H1 (cell line): Measurements from ENCODE around the gene TFPI2. TPM values are rescaled to one million over a fixed set of nuclear protein-coding genes. Genes with fewer than 3 reads are reported as not detected.

Experiments used
- CTCF ChIA-PET: fragments of 300-600 bp; sonication (Branson Sonifier 250); formaldehyde crosslinking; loops from one replicate; lab custom pipeline; 2021; ENCODE audit not compliant: partially characterized antibody; lab: Charles Lee
- POLR2A ChIA-PET: fragments of 300-600 bp; sonication (Branson Sonifier 250); formaldehyde crosslinking; loops from one replicate; lab custom pipeline; 2021; ENCODE audit warnings: inconsistent platforms; ENCODE audit not compliant: partially characterized antibody; lab: Charles Lee
- DNase-seq, 2 experiments: peaks; one replicate each; pipeline versions ENCODE4 v3.0.0 to v3.0.0-alpha.2; 2010 to 2022; ENCODE audit warnings: low spot score in 2 of 2, low read depth in 1 of 2, mixed read lengths in 1 of 2
- FAIRE-seq: peaks from 2 replicates; lab custom pipeline; 2011; peaks lifted over from hg19 to GRCh38; lab: Jason Lieb, UNC
- H2AFZ ChIP-seq: 2 replicates; pipeline ENCODE4 v1.8.1; 2012; ENCODE audit warnings: low read length, inconsistent platforms
- H2AK5ac ChIP-seq: 2 replicates; pipeline ENCODE4 v1.6.1; 2013; ENCODE audit warnings: low read depth, low read length
- H2BK120ac ChIP-seq: replicated peaks from 2 replicates; pipeline ENCODE3; 2013; ENCODE audit warnings: low read depth, low read length, inconsistent platforms
- H2BK12ac ChIP-seq: 2 replicates; pipeline ENCODE4 v1.6.1; 2013; ENCODE audit warnings: low read depth, low read length
- H2BK15ac ChIP-seq: 2 replicates; pipeline ENCODE4 v1.6.1; 2013; ENCODE audit warnings: low read length
- H2BK20ac ChIP-seq: 2 replicates; pipeline ENCODE4 v1.6.1; 2013; ENCODE audit warnings: low read length
- H2BK5ac ChIP-seq: 2 replicates; pipeline ENCODE4 v1.6.1; 2013; ENCODE audit warnings: low read depth, low read length
- H3K14ac ChIP-seq: 2 replicates; pipeline ENCODE4 v1.6.1; 2013; ENCODE audit warnings: inconsistent platforms; ENCODE audit not compliant: insufficient read length
- H3K18ac ChIP-seq: 2 replicates; pipeline ENCODE4 v1.6.1; 2013; ENCODE audit warnings: low read length; ENCODE audit errors: extremely low read depth
- H3K23ac ChIP-seq: 2 replicates; pipeline ENCODE4 v1.6.1; 2013; ENCODE audit warnings: inconsistent platforms; ENCODE audit not compliant: insufficient read length
- H3K23me2 ChIP-seq: 2 replicates; pipeline ENCODE4 v1.6.1; 2013; ENCODE audit warnings: low read depth, low read length
- H3K27ac ChIP-seq: 2 replicates; pipeline ENCODE4 v1.6.1; 2011; ENCODE audit warnings: low read depth, low read length, inconsistent platforms
- H3K27me3 ChIP-seq, 4 experiments: replicated peaks in 1 of 4; 1 replicate in 1 of 4; 2 replicates in 3 of 4; pipeline versions ENCODE4 v1.6.1 to v1.8.1; 2011 to 2013; ENCODE audit warnings: low read length in 3 of 4, mild to moderate bottlenecking in 3 of 4, inconsistent platforms in 2 of 4, mixed read lengths in 2 of 4, moderate library complexity in 1 of 4; ENCODE audit not compliant: control insufficient read depth in 3 of 4, insufficient read depth in 3 of 4; ENCODE audit errors: extremely low read depth in 1 of 4
- H3K36me3 ChIP-seq, 4 experiments: 2 replicates each; pipeline versions ENCODE4 v1.6.1 to v1.8.1; 2011 to 2013; ENCODE audit warnings: mild to moderate bottlenecking in 4 of 4, low read length in 3 of 4, moderate library complexity in 2 of 4, control low read depth in 1 of 4, inconsistent platforms in 1 of 4; ENCODE audit not compliant: insufficient read depth in 4 of 4, control insufficient read depth in 2 of 4
- H3K4ac ChIP-seq: replicated peaks from 2 replicates; pipeline ENCODE3; 2013; ENCODE audit warnings: low read length, low read depth, mixed read lengths, inconsistent platforms; ENCODE audit not compliant: insufficient read length
- H3K4me1 ChIP-seq, 4 experiments: replicated peaks in 1 of 4; 1 replicate in 1 of 4; 2 replicates in 3 of 4; pipeline versions ENCODE4 v1.6.1 to v1.8.1; 2011 to 2013; ENCODE audit warnings: low read length in 3 of 4, inconsistent platforms in 2 of 4, mixed read lengths in 1 of 4; ENCODE audit not compliant: insufficient read depth in 4 of 4, control insufficient read depth in 3 of 4
- H3K4me2 ChIP-seq, 2 experiments: 2 replicates each; pipeline versions ENCODE4 v1.6.1 to v1.8.1; 2011 to 2013; ENCODE audit warnings: low read depth in 2 of 2, low read length in 2 of 2, control low read depth in 1 of 2, inconsistent platforms in 1 of 2, mild to moderate bottlenecking in 1 of 2; ENCODE audit not compliant: insufficient read depth in 1 of 2
- H3K4me3 ChIP-seq, 4 experiments: fragments of 200-600, 300-600 bp in 1 of 4; sonication (generic), shearing (Covaris generic), sonication (Bioruptor Twin) in 1 of 4; 2 replicates each; pipeline versions ENCODE4 v1.5.1 to v1.8.1; 2011 to 2016; ENCODE audit warnings: low read length in 4 of 4, low read depth in 3 of 4, control low read depth in 2 of 4, inconsistent platforms in 2 of 4, mild to moderate bottlenecking in 2 of 4, mixed read lengths in 1 of 4, moderate library complexity in 1 of 4; ENCODE audit not compliant: insufficient read depth in 2 of 4; ENCODE audit errors: extremely low read depth in 1 of 4
- H3K56ac ChIP-seq: replicated peaks from 2 replicates; pipeline ENCODE3; 2013; ENCODE audit warnings: low read depth, mild to moderate bottlenecking, mixed read lengths, low read length, inconsistent platforms; ENCODE audit not compliant: insufficient read length
- H3K79me1 ChIP-seq: 2 replicates; pipeline ENCODE4 v1.6.1; 2013; ENCODE audit warnings: low read depth, low read length, control low read depth
- H3K79me2 ChIP-seq, 2 experiments: 2 replicates each; pipeline versions ENCODE4 v1.6.1 to v1.8.1; 2012 to 2013; ENCODE audit warnings: low read length in 2 of 2, mild to moderate bottlenecking in 2 of 2, inconsistent platforms in 1 of 2; ENCODE audit not compliant: insufficient read depth in 2 of 2, control insufficient read depth in 1 of 2
- H3K9ac ChIP-seq, 4 experiments: replicated peaks in 1 of 4; 1 replicate in 1 of 4; 2 replicates in 3 of 4; pipeline versions ENCODE4 v1.6.1 to v1.8.1; 2011 to 2013; ENCODE audit warnings: low read depth in 3 of 4, low read length in 3 of 4, control low read depth in 2 of 4, mild to moderate bottlenecking in 2 of 4, moderate library complexity in 2 of 4, inconsistent platforms in 1 of 4; ENCODE audit errors: extremely low read depth in 1 of 4
- H3K9me3 ChIP-seq, 2 experiments: 2 replicates each; pipeline versions ENCODE4 v1.6.1 to v1.8.1; 2012 to 2013; ENCODE audit warnings: mild to moderate bottlenecking in 2 of 2, moderate library complexity in 2 of 2, control low read depth in 1 of 2, inconsistent platforms in 1 of 2, low read depth in 1 of 2, low read length in 1 of 2, mixed read lengths in 1 of 2; ENCODE audit not compliant: insufficient read depth in 2 of 2
- H4K20me1 ChIP-seq, 2 experiments: replicated peaks in 1 of 2; 2 replicates each; pipeline versions ENCODE3 to v1.8.1; 2011 to 2013; ENCODE audit warnings: inconsistent platforms in 2 of 2, low read length in 2 of 2, mild to moderate bottlenecking in 1 of 2; ENCODE audit not compliant: insufficient read depth in 2 of 2, control insufficient read depth in 1 of 2
- H4K5ac ChIP-seq: 2 replicates; pipeline ENCODE4 v1.6.1; 2013; ENCODE audit warnings: low read length, low read depth, mixed read lengths, inconsistent platforms; ENCODE audit not compliant: insufficient read length
- H4K8ac ChIP-seq: 2 replicates; pipeline ENCODE4 v1.8.0; 2013; ENCODE audit warnings: mild to moderate bottlenecking, moderate library complexity, low read length, inconsistent platforms; ENCODE audit not compliant: insufficient read depth; ENCODE audit errors: extremely low read depth
- H4K91ac ChIP-seq: replicated peaks from 2 replicates; pipeline ENCODE3; 2013; ENCODE audit warnings: low read length, mixed read lengths, inconsistent platforms; ENCODE audit not compliant: insufficient read length
- ATF2 ChIP-seq: IDR thresholded peaks from 2 replicates; pipeline ENCODE4 v1.6.1; 2012; ENCODE audit warnings: low read length, inconsistent platforms
- BCL11A ChIP-seq, 2 experiments: IDR thresholded peaks; one replicate each; pipeline ENCODE4 v1.6.1; 2011; ENCODE audit warnings: low read depth in 2 of 2, low read length in 2 of 2, mild to moderate bottlenecking in 2 of 2
- MAX ChIP-seq: IDR thresholded peaks from 2 replicates; pipeline ENCODE4 v1.6.1; 2012; ENCODE audit warnings: inconsistent platforms
- NANOG ChIP-seq: IDR thresholded peaks from 2 replicates; pipeline ENCODE4 v1.6.1; 2011; ENCODE audit warnings: low read length, low read depth, mild to moderate bottlenecking, inconsistent platforms; ENCODE audit not compliant: insufficient read depth, poor library complexity, severe bottlenecking
- NRF1 ChIP-seq: IDR thresholded peaks from 2 replicates; pipeline ENCODE4 v1.6.1; 2011; ENCODE audit warnings: mild to moderate bottlenecking, low read depth, low read length, improper control_type of control experiment
- POLR2AphosphoS5 ChIP-seq: IDR thresholded peaks from 2 replicates; pipeline ENCODE4 v1.6.1; 2011; ENCODE audit warnings: low read depth, low read length
- POU5F1 ChIP-seq: IDR thresholded peaks from 2 replicates; pipeline ENCODE4 v1.6.1; 2011; ENCODE audit warnings: low read depth, mild to moderate bottlenecking, low read length, moderate library complexity
- SP1 ChIP-seq: IDR thresholded peaks from 2 replicates; pipeline ENCODE4 v1.6.1; 2011; ENCODE audit warnings: low read depth, low read length
- SP4 ChIP-seq: IDR thresholded peaks from 2 replicates; pipeline ENCODE4 v1.6.1; 2012; ENCODE audit warnings: low read length, inconsistent platforms
- USF2 ChIP-seq: IDR thresholded peaks from 2 replicates; pipeline ENCODE4 v1.6.1; 2011; ENCODE audit warnings: low read length, improper control_type of control experiment
- YY1 ChIP-seq: IDR thresholded peaks from 2 replicates; pipeline ENCODE4 v1.6.1; 2011; ENCODE audit warnings: low read depth, mild to moderate bottlenecking, low read length
- WGBS, 2 experiments: shearing (Covaris generic) in 1 of 2; methylation state at CpG; one replicate each; pipeline versions ENCODE4 v1.1.6 to v1.1.7; 2013 to 2015; ENCODE audit warnings: low lambda C conversion rate in 2 of 2, mixed read lengths in 2 of 2, inconsistent platforms in 1 of 2, low coverage in 1 of 2, missing lambda C conversion rate in 1 of 2; ENCODE audit not compliant: insufficient replicate concordance in 2 of 2, insufficient coverage in 1 of 2, insufficient read length in 1 of 2; ENCODE audit errors: extremely low coverage in 1 of 2, missing lambda C conversion rate in 1 of 2; 5-methylcytosine and 5-hydroxymethylcytosine counted together
- polyA plus RNA-seq, 7 experiments: library from polyadenylated mRNA; depleted of rRNA in 3 of 7; stranded (reverse) in 5 of 7; unstranded in 2 of 7; fragments of >200 nt in 5 of 7; fragments of 200-250 nt in 2 of 7; gene quantifications; 1 replicate in 5 of 7; 2 replicates in 1 of 7; 4 replicates in 1 of 7; pipeline versions ENCODE4 v1.2.1 to v1.2.3, GENCODE V29; 2011 to 2013; ENCODE audit warnings: missing spikeins in 2 of 7, mixed read lengths in 2 of 7
- total RNA-seq: library from RNA; stranded (reverse); fragmentation: NEBNext Ultra II Directional; extraction: Animal tissue kit (Norgen Biotek cat#: 25700); gene quantifications from 2 replicates; pipeline ENCODE4 v1.2.1, GENCODE V29; 2021

The TFPI2 gene
- total and polyA plus RNA-seq, 2 of the 8 experiments (the other 6 are each of a cell fraction or from before 2014, with no cell fraction given) = 6.8 to 8.9 TPM

- Histone ChIP-seq H3K23ac (no peak overlapping the region), H3K23me2 (no peaks in the 10 kb centered on the region), H4K20me1 (no peaks in the 10 kb centered on the region), H3K14ac (no peak overlapping the region), H3K79me2 (no peaks in the 10 kb centered on the region), H3K27me3 (no peaks in the 10 kb centered on the region), H3K56ac (no peak overlapping the region), H3K4ac (no peak overlapping the region), H3K18ac (no peak overlapping the region), H2BK12ac (no peak overlapping the region), H2BK15ac (no peak overlapping the region), H4K5ac (no peak overlapping the region), H2AK5ac (no peak overlapping the region), H4K8ac (no peak overlapping the region), H3K79me1 (no peaks in the 10 kb centered on the region), H2BK5ac (no peak overlapping the region), H2BK120ac (no peak overlapping the region), H3K4me3 (no peak overlapping the region), H2AFZ (no peak overlapping the region), H3K27ac (no peak overlapping the region), H3K9ac (no peak overlapping the region), H4K91ac (no peak overlapping the region), H3K36me3 (no peaks in the 10 kb centered on the region), H3K4me1 (no peaks in the 10 kb centered on the region), H3K9me3 (no peaks in the 10 kb centered on the region), H2BK20ac (no peak overlapping the region), H3K4me2 (no peak overlapping the region)
- ChIA-PET CTCF (interaction anchor here (0.7 to 1.6 kb wide), 2 partner anchors 46 to 392 kb away, joined by 3 to 4 read pairs; no protein-coding TSS in a partner anchor), POLR2A (no interaction called here)
- DNase-seq (no peak), FAIRE-seq (no peak)
- 90% methylated on average over 2 of the region's 2 CpGs; no CpG with 5 or more reads in 1 of the 2 experiments for WGBS, 2 experiments
- TF ChIP-seq NANOG = no peak
- TF ChIP-seq POU5F1 = no peak
- no peak for TF ChIP-seq YY1
- TF ChIP-seq POLR2AphosphoS5 = no peak
- TF ChIP-seq ATF2 = no peak
- TF ChIP-seq SP1 = no peak
- no peak for TF ChIP-seq NRF1
- TF ChIP-seq USF2 = no peak
- TF ChIP-seq SP4 = no peak
- no peak for TF ChIP-seq MAX
- TF ChIP-seq BCL11A (IDR thresholded peaks at IDR 0.05; ENCODE audit: low read depth in 2 of 2, low read length in 2 of 2) = no peak
Observed at GRCh38 chr7:93862651-93863050, 27.9 kb downstream of the TFPI2 start.
